T-helper 2 cell treated with Interferon-gamma antibody and Interleukin-4, amounts not matched to agents 100 ng/mL and 5 ng/mL, for 36 hours (primary cell): ENCODE measurements around the gene STAG1. TPM values are rescaled to one million over a fixed set of nuclear protein-coding genes. Genes with fewer than 3 reads are reported as not detected.
"Not testable (repeated sequence)": the region's sequence is repeated elsewhere in the genome, so short reads cannot be mapped to it uniquely, and the experiment has no call there.

Source experiments
- intact Hi-C: fragments of 100-400 bp; cut with micrococcal nuclease; formaldehyde crosslinking; loops from one replicate; pipeline ENCODE4 v1.15.1; 2023
- total RNA-seq: library from RNA; stranded (reverse); gene quantifications from 2 replicates; pipeline ENCODE4 v1.2.3, GENCODE V29; 2022

STAG1 gene
- total RNA-seq, 1 donor from 2014 or later, result 48.7 TPM

- intact Hi-C loops, result no loop called here
Observed at GRCh38 chr3:136651581-136651980, 100.6 kb downstream of the STAG1 start.

- intact Hi-C loops, result no loop called here
Observed at GRCh38 chr3:136650461-136650860, 101.7 kb downstream of the STAG1 start.

- intact Hi-C loops, result no loop called here
Observed at GRCh38 chr3:136645915-136646314, 106.3 kb downstream of the STAG1 start.

GRCh38 chr3:136644212-136644611 is 108.0 kb downstream of the STAG1 start:
- intact Hi-C loops, result no loop called here

GRCh38 chr3:136643380-136643779 is 108.8 kb downstream of the STAG1 start:
- intact Hi-C loops, result not testable (repeated sequence)

GRCh38 chr3:136642711-136643110 is 109.5 kb downstream of the STAG1 start:
- intact Hi-C loops, result no loop called here

- intact Hi-C loops, result no loop called here
Observed at GRCh38 chr3:136639069-136639468, 113.1 kb downstream of the STAG1 start.

GRCh38 chr3:136637176-136637575 is 115.0 kb downstream of the STAG1 start:
- intact Hi-C loops, result no loop called here

GRCh38 chr3:136634821-136635220 is 117.4 kb downstream of the STAG1 start:
- intact Hi-C loops, result no loop called here

GRCh38 chr3:136632625-136633081 is 119.5 kb downstream of the STAG1 start:
- intact Hi-C loops, result no loop called here

GRCh38 chr3:136631424-136631823 is 120.8 kb downstream of the STAG1 start:
- intact Hi-C loops, result no loop called here

- intact Hi-C loops, result no loop called here
Observed at GRCh38 chr3:136630915-136631314, 121.3 kb downstream of the STAG1 start.

GRCh38 chr3:136626493-136626892 is 125.7 kb downstream of the STAG1 start:
- intact Hi-C loops, result no loop called here

- intact Hi-C loops, result no loop called here
Observed at GRCh38 chr3:136624894-136625815, 127.0 kb downstream of the STAG1 start.

GRCh38 chr3:136624371-136624770 is 127.8 kb downstream of the STAG1 start:
- intact Hi-C loops, result no loop called here

- intact Hi-C loops, result no loop called here
Observed at GRCh38 chr3:136621628-136622027, 130.6 kb downstream of the STAG1 start.

GRCh38 chr3:136620436-136620835 is 131.7 kb downstream of the STAG1 start:
- intact Hi-C loops, result no loop called here

- intact Hi-C loops, result not testable (repeated sequence)
Observed at GRCh38 chr3:136617969-136618525, 134.1 kb downstream of the STAG1 start.

- intact Hi-C loops, result no loop called here
Observed at GRCh38 chr3:136617198-136617597, 135.0 kb downstream of the STAG1 start.

- intact Hi-C loops, result no loop called here
Observed at GRCh38 chr3:136612512-136612911, 139.7 kb downstream of the STAG1 start.

GRCh38 chr3:136606990-136607389 is 145.2 kb downstream of the STAG1 start:
- intact Hi-C loops, result no loop called here

- intact Hi-C loops, result not testable (repeated sequence)
Observed at GRCh38 chr3:136606216-136606615, 146.0 kb downstream of the STAG1 start.

- intact Hi-C loops, result no loop called here
Observed at GRCh38 chr3:136604961-136605360, 147.2 kb downstream of the STAG1 start.
